GM18519 (cell line): Measurements from ENCODE around the gene CHIC2.

Experiments used
- ATAC-seq: cut with Tn5 transposase; IDR thresholded peaks from one replicate; pipeline ENCODE4 v1.9.1; 2021; ENCODE audit warnings: mild to moderate bottlenecking, moderate library complexity; ENCODE audit not compliant: unreplicated experiment, low FRiP score

Gene CHIC2

GRCh38 chr4:54014666-54015160, 49.7 kb downstream of the CHIC2 start:
- ATAC-seq, result no peak

- no peak for ATAC-seq
These were observed 53.2 kb downstream of the CHIC2 start for GRCh38 chr4:54011201-54011600.

GRCh38 chr4:54006755-54007154, 57.6 kb downstream of the CHIC2 start:
- ATAC-seq, result no peak

GRCh38 chr4:54005475-54005874, 58.9 kb downstream of the CHIC2 start:
- peak; percentile 51 for ATAC-seq

GRCh38 chr4:54004463-54004862, 59.9 kb downstream of the CHIC2 start:
- ATAC-seq, result no peak

- ATAC-seq, result no peak
These were observed 62.6 kb downstream of the CHIC2 start for GRCh38 chr4:54001668-54002365.

GRCh38 chr4:53997898-53998297, 66.5 kb downstream of the CHIC2 start:
- ATAC-seq, result no peak

- ATAC-seq, result no peak
These were observed 69.9 kb downstream of the CHIC2 start for GRCh38 chr4:53994382-53995102.

- ATAC-seq, result no peak
These were observed 71.6 kb downstream of the CHIC2 start for GRCh38 chr4:53992785-53993184.

GRCh38 chr4:53991821-53992220, 72.6 kb downstream of the CHIC2 start:
- no peak for ATAC-seq

GRCh38 chr4:53990641-53991040, 73.8 kb downstream of the CHIC2 start:
- ATAC-seq, result no peak

GRCh38 chr4:53987761-53988171, 76.6 kb downstream of the CHIC2 start:
- no peak for ATAC-seq

GRCh38 chr4:53986062-53986461, 78.3 kb downstream of the CHIC2 start:
- ATAC-seq, result no peak

- no peak for ATAC-seq
These were observed 82.8 kb downstream of the CHIC2 start for GRCh38 chr4:53981567-53981966.

GRCh38 chr4:53981066-53981465, 83.3 kb downstream of the CHIC2 start:
- ATAC-seq, result no peak

- no peak for ATAC-seq
These were observed 89.8 kb downstream of the CHIC2 start for GRCh38 chr4:53974561-53974960.

GRCh38 chr4:53967986-53968385, 96.4 kb downstream of the CHIC2 start:
- ATAC-seq, result no peak

- no peak for ATAC-seq
These were observed 100.6 kb downstream of the CHIC2 start for GRCh38 chr4:53963781-53964180.

GRCh38 chr4:53963336-53963735, 101.1 kb downstream of the CHIC2 start:
- no peak for ATAC-seq

- no peak for ATAC-seq
These were observed 101.7 kb downstream of the CHIC2 start for GRCh38 chr4:53962516-53963225.

- no peak for ATAC-seq
These were observed 103.1 kb downstream of the CHIC2 start for GRCh38 chr4:53961351-53961750.
